Fibroblast of lung (primary cell): ENCODE data around the gene OSGEPL1. TPM values are rescaled to one million over a fixed set of nuclear protein-coding genes. Genes with fewer than 3 reads are reported as not detected.

Experiments
- DNase-seq, 2 donors: peaks; one replicate each; pipeline versions ENCODE4 v3.0.0 to v3.0.0-alpha.2; 2010; ENCODE audit warnings: low read depth in 2 of 2
- H2AFZ ChIP-seq: 2 replicates; pipeline ENCODE4 v1.5.1; 2012; ENCODE audit warnings: low read length, control low read depth, inconsistent platforms
- H3K27ac ChIP-seq: 2 replicates; pipeline ENCODE4 v1.5.1; 2011; ENCODE audit warnings: low read length, control low read depth; ENCODE audit not compliant: insufficient read depth
- H3K27me3 ChIP-seq: 2 replicates; pipeline ENCODE4 v1.5.1; 2011; ENCODE audit warnings: mild to moderate bottlenecking, low read length; ENCODE audit not compliant: control insufficient read depth, insufficient read depth
- H3K36me3 ChIP-seq: 2 replicates; pipeline ENCODE4 v1.5.1; 2011; ENCODE audit warnings: low read length; ENCODE audit not compliant: control insufficient read depth, insufficient read depth
- H3K4me1 ChIP-seq: 2 replicates; pipeline ENCODE4 v1.5.1; 2011; ENCODE audit warnings: low read length; ENCODE audit not compliant: control insufficient read depth, insufficient read depth; ENCODE audit errors: extremely low read depth
- H3K4me2 ChIP-seq: 2 replicates; pipeline ENCODE4 v1.5.1; 2011; ENCODE audit warnings: low read length, control low read depth; ENCODE audit not compliant: insufficient read depth; ENCODE audit errors: extremely low read depth
- H3K4me3 ChIP-seq, 4 experiments: fragments of 200-600 bp in 1 of 4; sonication (generic) in 1 of 4; replicated peaks in 1 of 4; 2 replicates each; pipeline ENCODE4 v1.5.1; 2011 to 2016; ENCODE audit warnings: low read length in 4 of 4, low read depth in 3 of 4, mild to moderate bottlenecking in 3 of 4, control low read depth in 2 of 4, inconsistent platforms in 1 of 4, mixed read lengths in 1 of 4; ENCODE audit not compliant: insufficient read depth in 1 of 4; ENCODE audit errors: control extremely low read depth in 1 of 4
- H3K79me2 ChIP-seq: 2 replicates; pipeline ENCODE4 v1.5.1; 2012; ENCODE audit warnings: mild to moderate bottlenecking, low read length, inconsistent platforms; ENCODE audit not compliant: control insufficient read depth, insufficient read depth
- H3K9ac ChIP-seq: 2 replicates; pipeline ENCODE4 v1.5.1; 2011; ENCODE audit warnings: mild to moderate bottlenecking, low read length, control low read depth; ENCODE audit not compliant: insufficient read depth
- H3K9me3 ChIP-seq: 2 replicates; pipeline ENCODE4 v1.5.1; 2012; ENCODE audit warnings: low read depth, low read length; ENCODE audit not compliant: control insufficient read depth, insufficient read depth
- H4K20me1 ChIP-seq: 2 replicates; pipeline ENCODE4 v1.5.1; 2011; ENCODE audit warnings: low read length; ENCODE audit not compliant: control insufficient read depth, insufficient read depth; ENCODE audit errors: extremely low read depth
- CTCF ChIP-seq, 2 donors: IDR thresholded peaks in 1 of 2; conservative IDR thresholded peaks in 1 of 2; 1 replicate in 1 of 2; 2 replicates in 1 of 2; pipeline ENCODE4 v1.5.1; 2011 to 2012; ENCODE audit warnings: low read length in 2 of 2, control low read depth in 1 of 2, inconsistent platforms in 1 of 2, low read depth in 1 of 2, mild to moderate bottlenecking in 1 of 2
- EZH2 ChIP-seq: IDR thresholded peaks from 2 replicates; pipeline ENCODE4 v1.5.1; 2012; ENCODE audit warnings: low read length, control low read depth, mild to moderate bottlenecking; ENCODE audit errors: missing control alignments
- polyA plus RNA-seq, 2 donors: library from polyadenylated mRNA; depleted of rRNA in 1 of 2; stranded (reverse) in 1 of 2; unstranded in 1 of 2; fragments of >200 nt; gene quantifications; 2 replicates each; pipeline ENCODE4 v1.2.1, GENCODE V29; 2011 to 2012; ENCODE audit warnings: missing spikeins in 1 of 2
- total RNA-seq: library from RNA; depleted of rRNA; stranded (reverse); fragments of >200 nt; gene quantifications from 2 replicates; pipeline ENCODE4 v1.2.1, GENCODE V29; 2014

The OSGEPL1 gene
- total and polyA plus RNA-seq, 2 donors (not counting 1 experiment from before 2014, with no cell fraction given) = 6.7 to 6.9 TPM

- H3K79me2 ChIP-seq = no peaks in the 10 kb centered on the region
- no peak overlapping the region for H3K4me2 ChIP-seq
- H3K27me3 ChIP-seq = no peaks in the 10 kb centered on the region
- H3K27ac ChIP-seq = no peak overlapping the region
- no peak for DNase-seq
- H3K4me3 ChIP-seq = no peak overlapping the region
- H4K20me1 ChIP-seq = no peaks in the 10 kb centered on the region
- no peak overlapping the region for H3K9ac ChIP-seq
- no peaks in the 10 kb centered on the region for H3K9me3 ChIP-seq
- TF ChIP-seq EZH2 = no peak
- no peak for TF ChIP-seq CTCF (conservative IDR thresholded peaks at IDR 0.05 in 1 of 2, IDR thresholded peaks at IDR 0.05 in 1 of 2; ENCODE audit: low read depth in 1 of 2, low read length in 2 of 2)
- no peaks in the 10 kb centered on the region for H3K4me1 ChIP-seq
- H3K36me3 ChIP-seq = no peaks in the 10 kb centered on the region
- no peak overlapping the region for H2AFZ ChIP-seq
Observed at GRCh38 chr2:189709501-189710221, 52.9 kb downstream of the OSGEPL1 start.

GRCh38 chr2:189702071-189702470 lies 60.5 kb downstream of the OSGEPL1 start:
- TF ChIP-seq EZH2 = no peak
- no peak for TF ChIP-seq CTCF (conservative IDR thresholded peaks at IDR 0.05 in 1 of 2, IDR thresholded peaks at IDR 0.05 in 1 of 2; ENCODE audit: low read depth in 1 of 2, low read length in 2 of 2)
- no peak overlapping the region for H3K4me3 ChIP-seq
- H3K9me3 ChIP-seq = no peaks in the 10 kb centered on the region
- H3K4me1 ChIP-seq = no peaks in the 10 kb centered on the region
- H3K36me3 ChIP-seq = no peaks in the 10 kb centered on the region
- DNase-seq = no peak
- no peak overlapping the region for H3K9ac ChIP-seq
- H2AFZ ChIP-seq = peak overlapping the region; percentile 39
- H3K79me2 ChIP-seq = no peaks in the 10 kb centered on the region
- no peak overlapping the region for H3K4me2 ChIP-seq
- no peak overlapping the region for H3K27ac ChIP-seq
- no peaks in the 10 kb centered on the region for H3K27me3 ChIP-seq
- no peaks in the 10 kb centered on the region for H4K20me1 ChIP-seq

GRCh38 chr2:189700681-189701080 lies 61.9 kb downstream of the OSGEPL1 start:
- no peak overlapping the region for H3K4me3 ChIP-seq
- TF ChIP-seq CTCF (conservative IDR thresholded peaks at IDR 0.05 in 1 of 2, IDR thresholded peaks at IDR 0.05 in 1 of 2; ENCODE audit: low read depth in 1 of 2, low read length in 2 of 2) = no peak
- no peak for TF ChIP-seq EZH2

More at GRCh38 chr2:189700681-189701080, 61.9 kb downstream of the OSGEPL1 start:
- Histone ChIP-seq H2AFZ (no peak overlapping the region), H3K27ac (no peak overlapping the region), H3K9me3 (no peaks in the 10 kb centered on the region), H3K4me1 (no peaks in the 10 kb centered on the region), H4K20me1 (no peaks in the 10 kb centered on the region), H3K4me2 (no peak overlapping the region), H3K36me3 (no peaks in the 10 kb centered on the region), H3K27me3 (no peaks in the 10 kb centered on the region), H3K9ac (no peak overlapping the region), H3K79me2 (no peaks in the 10 kb centered on the region)
- DNase-seq = no peak
